Colonic mucosa (tissue), 4 donors: ENCODE data around the gene ARAP2. TPM values are rescaled to one million over a fixed set of nuclear protein-coding genes. Genes with fewer than 3 reads are reported as not detected.

Experiments
- DNase-seq: peaks from one replicate; pipeline ENCODE4 v3.0.0-alpha.2; 2020
- H3K27ac ChIP-seq: fragments of 200-600 bp; one replicate; pipeline ENCODE4 v1.8.0; 2021
- H3K27me3 ChIP-seq: fragments of 200-600 bp; one replicate; pipeline ENCODE4 v1.8.0; 2021
- H3K36me3 ChIP-seq: fragments of 200-600 bp; one replicate; pipeline ENCODE4 v1.8.0; 2021
- H3K4me1 ChIP-seq: fragments of 200-600 bp; one replicate; pipeline ENCODE4 v1.8.0; 2021; ENCODE audit warnings: mild to moderate bottlenecking
- H3K4me3 ChIP-seq: fragments of 200-600 bp; one replicate; pipeline ENCODE4 v1.8.0; 2021
- H3K9ac ChIP-seq, 2 donors: one replicate each; pipeline ENCODE4 v1.7.0; 2013; ENCODE audit warnings: control low read depth in 2 of 2, low read depth in 2 of 2, low read length in 2 of 2
- H3K9me3 ChIP-seq: fragments of 200-600 bp; one replicate; pipeline ENCODE4 v1.8.0; 2021
- CTCF ChIP-seq: fragments of 200-600 bp; IDR thresholded peaks from one replicate; pipeline ENCODE4 v1.8.0; 2022; ENCODE audit warnings: antibody characterized with exemption, mild to moderate bottlenecking
- intact Hi-C: fragments of 100-400 bp; cut with DNase I; formaldehyde crosslinking; loops from one replicate; pipeline ENCODE4 v1.14.1; 2022
- total RNA-seq, 2 donors: library from RNA; stranded (reverse); fragmentation: NEBNext Ultra II Directional in 1 of 2; extraction: Animal tissue kit (Norgen Biotek cat#: 25700) in 1 of 2; gene quantifications; one replicate each; pipeline ENCODE4 v1.2.1, GENCODE V29; 2021
- donor health status: healthy.
- donor health status: DM: no; HTN: no; CAD: no.
- donor health status: DM: no; HTN: no; CAD: no.

The ARAP2 gene
- total RNA-seq, 2 donors from 2014 or later = 10.7 to 19.3 TPM

- DNase-seq = no peak
- Histone ChIP-seq H3K4me1 (no peaks in the 10 kb centered on the region), H3K27me3 (no peaks in the 10 kb centered on the region), H3K9me3 (no peaks in the 10 kb centered on the region), H3K36me3 (no peaks in the 10 kb centered on the region), H3K27ac (no peak overlapping the region), H3K9ac (no peak overlapping the region), H3K4me3 (no peak overlapping the region)
- intact Hi-C loops = no loop called here
- no peak for TF ChIP-seq CTCF
These were observed 101.8 kb downstream of the ARAP2 start for GRCh38 chr4:36142504-36142903.

DNA sequence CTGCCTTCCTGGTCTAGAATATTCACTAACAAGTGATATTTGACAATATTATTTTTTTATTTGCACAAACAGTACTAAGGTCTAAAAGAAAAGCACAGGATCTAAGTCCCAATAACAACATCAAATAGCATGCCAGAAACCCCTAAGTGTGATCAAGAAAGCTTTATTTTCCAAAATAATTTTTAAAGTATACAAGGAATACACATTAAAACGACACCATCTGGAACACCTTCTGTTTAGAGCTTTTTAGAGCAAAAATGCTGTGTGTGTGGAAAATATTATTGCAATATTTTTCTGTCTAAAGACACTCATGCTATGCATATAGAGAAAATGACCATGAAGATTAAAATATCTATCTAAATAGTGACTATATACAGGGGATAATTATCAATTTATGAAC is 103.1 kb downstream of the ARAP2 start:
- Histone ChIP-seq H3K9ac (no peak overlapping the region), H3K4me3 (no peak overlapping the region), H3K27me3 (no peaks in the 10 kb centered on the region), H3K36me3 (no peaks in the 10 kb centered on the region), H3K4me1 (no peaks in the 10 kb centered on the region), H3K27ac (no peak overlapping the region), H3K9me3 (no peaks in the 10 kb centered on the region)
- no peak for DNase-seq
- no peak for TF ChIP-seq CTCF
- intact Hi-C loops = no loop called here

- TF ChIP-seq CTCF = no peak
These were observed 103.9 kb downstream of the ARAP2 start for GRCh38 chr4:36140421-36140820.

DNA sequence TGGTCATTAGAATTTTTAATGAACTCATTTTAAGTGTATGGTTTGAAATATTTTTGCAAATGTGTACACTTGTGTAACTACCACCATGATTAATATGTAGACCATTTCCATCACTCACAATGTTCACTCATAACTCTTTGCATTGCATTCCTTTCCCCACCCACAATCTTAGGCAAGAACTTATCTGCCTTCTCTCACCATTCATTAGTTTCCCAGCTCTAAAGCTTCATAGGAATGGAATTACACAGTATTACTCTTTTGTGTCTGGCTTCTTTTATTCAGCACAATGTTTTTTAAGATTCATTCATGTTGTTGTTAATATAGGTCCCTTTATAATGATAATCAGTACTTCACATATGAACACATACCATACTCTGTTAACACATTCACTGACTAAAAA is 106.1 kb downstream of the ARAP2 start:
- Histone ChIP-seq H3K9ac (no peak overlapping the region), H3K4me3 (no peak overlapping the region), H3K27ac (no peak overlapping the region), H3K4me1 (no peaks in the 10 kb centered on the region), H3K9me3 (no peaks in the 10 kb centered on the region), H3K36me3 (no peaks in the 10 kb centered on the region), H3K27me3 (no peaks in the 10 kb centered on the region)
- intact Hi-C loops = no loop called here
- no peak for TF ChIP-seq CTCF
- no peak for DNase-seq

More at GRCh38 chr4:36140421-36140820, 103.9 kb downstream of the ARAP2 start:
- H3K4me1 ChIP-seq = no peaks in the 10 kb centered on the region
- H3K4me3 ChIP-seq = no peak overlapping the region
- H3K27me3 ChIP-seq = no peaks in the 10 kb centered on the region
- no peaks in the 10 kb centered on the region for H3K9me3 ChIP-seq
- H3K27ac ChIP-seq = no peak overlapping the region
- H3K36me3 ChIP-seq = no peaks in the 10 kb centered on the region
- H3K9ac ChIP-seq = no peak overlapping the region
- intact Hi-C loops = no loop called here
- DNase-seq = no peak

GRCh38 chr4:36137336-36137735 is 107.0 kb downstream of the ARAP2 start:
- H3K4me1 ChIP-seq = no peaks in the 10 kb centered on the region
- intact Hi-C loops = no loop called here
- H3K9ac ChIP-seq = no peak overlapping the region
- H3K4me3 ChIP-seq = no peak overlapping the region
- H3K36me3 ChIP-seq = no peaks in the 10 kb centered on the region
- H3K27ac ChIP-seq = no peak overlapping the region
- H3K27me3 ChIP-seq = no peaks in the 10 kb centered on the region
- TF ChIP-seq CTCF = no peak
- no peaks in the 10 kb centered on the region for H3K9me3 ChIP-seq
- DNase-seq = no peak

DNA sequence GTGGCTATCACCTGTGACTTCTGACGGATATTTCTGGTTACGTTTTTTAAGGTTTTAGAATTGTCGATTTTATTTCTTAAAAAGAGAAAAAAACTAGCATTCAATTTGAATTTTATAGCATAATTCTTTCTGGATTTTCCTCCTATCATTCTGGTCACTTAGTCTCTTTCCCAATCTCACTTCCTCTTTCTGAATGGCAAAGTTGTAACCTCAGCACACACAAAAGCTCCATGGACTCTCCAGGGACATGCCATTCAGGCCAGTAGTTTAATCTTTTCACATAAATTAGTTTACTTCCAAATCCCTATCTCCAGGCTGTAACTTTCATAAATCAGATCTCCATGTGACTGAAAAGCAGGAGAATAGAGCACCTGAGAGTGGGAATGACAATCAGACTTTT is 110.7 kb downstream of the ARAP2 start:
- H3K4me1 ChIP-seq = no peaks in the 10 kb centered on the region
- no peaks in the 10 kb centered on the region for H3K36me3 ChIP-seq
- no peak overlapping the region for H3K4me3 ChIP-seq
- no peaks in the 10 kb centered on the region for H3K27me3 ChIP-seq
- no peak overlapping the region for H3K9ac ChIP-seq
- no peak for DNase-seq
- no peaks in the 10 kb centered on the region for H3K9me3 ChIP-seq
- intact Hi-C loops = no loop called here
- no peak overlapping the region for H3K27ac ChIP-seq
- TF ChIP-seq CTCF = no peak
